MM.1S (cell line): ENCODE data around the gene PROSER3.

Experiments
- DNase-seq: peaks from one replicate; pipeline ENCODE4 v3.0.0-alpha.2; 2015
- H2AFZ ChIP-seq: fragments of 300-600 bp; sonication (generic); 2 replicates; pipeline ENCODE4 v1.6.0; 2016; ENCODE audit warnings: antibody characterized with exemption, low read length
- H3F3A ChIP-seq: fragments of 300-600 bp; sonication (generic); 2 replicates; pipeline ENCODE4 v1.6.1; 2016; ENCODE audit warnings: mild to moderate bottlenecking, antibody characterized with exemption, low read length, moderate library complexity, mixed read lengths; ENCODE audit not compliant: insufficient read depth
- H3K27ac ChIP-seq: fragments of 300-600 bp; sonication (generic); 2 replicates; pipeline ENCODE4 v1.5.1; 2016; ENCODE audit warnings: mild to moderate bottlenecking, low read length
- H3K27me3 ChIP-seq: fragments of 300-600 bp; sonication (generic); replicated peaks from 2 replicates; pipeline ENCODE4 v1.6.0; 2016; ENCODE audit warnings: low read length; ENCODE audit not compliant: insufficient read depth
- H3K36me3 ChIP-seq: fragments of 300-600 bp; sonication (generic); replicated peaks from 2 replicates; pipeline ENCODE4 v1.6.1; 2016; ENCODE audit warnings: mild to moderate bottlenecking, low read length, mixed read lengths; ENCODE audit not compliant: insufficient read depth
- H3K4me1 ChIP-seq: fragments of 300-600 bp; sonication (generic); 2 replicates; pipeline ENCODE4 v1.6.1; 2016; ENCODE audit warnings: low read length, mixed read lengths
- H3K4me2 ChIP-seq: fragments of 300-600 bp; sonication (generic); 2 replicates; pipeline ENCODE4 v1.6.0; 2016; ENCODE audit warnings: low read depth, low read length
- H3K4me3 ChIP-seq: fragments of 300-600 bp; sonication (generic); 2 replicates; pipeline ENCODE4 v1.5.1; 2016; ENCODE audit warnings: low read length, mixed read lengths
- H3K79me2 ChIP-seq: fragments of 300-600 bp; sonication (generic); 2 replicates; pipeline ENCODE4 v1.6.1; 2016; ENCODE audit warnings: mixed run types, low read length, mixed read lengths
- H3K9ac ChIP-seq: fragments of 300-600 bp; sonication (generic); 2 replicates; pipeline ENCODE4 v1.6.1; 2016; ENCODE audit warnings: low read length, mixed read lengths
- H3K9me2 ChIP-seq: fragments of 300-600 bp; sonication (generic); replicated peaks from 2 replicates; pipeline ENCODE4 v1.6.1; 2016; ENCODE audit warnings: mild to moderate bottlenecking, low read length, mixed read lengths; ENCODE audit not compliant: insufficient read depth
- H3K9me3 ChIP-seq: fragments of 300-600 bp; sonication (generic); replicated peaks from 2 replicates; pipeline ENCODE4 v1.6.1; 2016; ENCODE audit warnings: mild to moderate bottlenecking, low read length, mixed read lengths; ENCODE audit not compliant: insufficient read depth
- H4K20me1 ChIP-seq: fragments of 300-600 bp; sonication (generic); 2 replicates; pipeline ENCODE4 v1.6.1; 2016; ENCODE audit warnings: mild to moderate bottlenecking, low read length, moderate library complexity, mixed read lengths; ENCODE audit not compliant: insufficient read depth
- EZH2 ChIP-seq: fragments of 300-600 bp; sonication (generic); optimal IDR thresholded peaks from 2 replicates; pipeline ENCODE3; 2017; ENCODE audit warnings: low read depth, mild to moderate bottlenecking, antibody characterized with exemption, low read length, mixed read lengths
- EZH2phosphoT487 ChIP-seq: fragments of 300-600 bp; sonication (generic); IDR thresholded peaks from 2 replicates; pipeline ENCODE4 v1.6.1; 2018; ENCODE audit warnings: antibody characterized with exemption, low read length
- TF ChIP-seq, protein P1 (sequence below): fragments of 300-600 bp; sonication (generic); IDR thresholded peaks from 2 replicates; pipeline ENCODE4 v1.5.1; 2016; ENCODE audit warnings: antibody characterized with exemption, low read length, mixed read lengths

The PROSER3 gene

GRCh38 chr19:35731779-35732405, 26.1 kb upstream of the PROSER3 start:
- Histone ChIP-seq H2AFZ (no peak overlapping the region), H3K9ac (no peak overlapping the region), H3K36me3 (peaks cover 5% of the 10 kb centered on the region; the same call in 1 of the 2 replicates), H3K79me2 (no peaks in the 10 kb centered on the region), H3F3A (no peaks in the 10 kb centered on the region), H3K4me1 (no peaks in the 10 kb centered on the region), H3K9me3 (no peaks in the 10 kb centered on the region), H3K4me3 (no peak overlapping the region), H3K27me3 (no peaks in the 10 kb centered on the region), H4K20me1 (no peaks in the 10 kb centered on the region), H3K9me2 (no peaks in the 10 kb centered on the region), H3K4me2 (no peak overlapping the region), H3K27ac (no peak overlapping the region)
- no peak for TF ChIP-seq EZH2phosphoT487
- no peak for TF ChIP-seq EZH2
- TF ChIP-seq, protein P1, sequence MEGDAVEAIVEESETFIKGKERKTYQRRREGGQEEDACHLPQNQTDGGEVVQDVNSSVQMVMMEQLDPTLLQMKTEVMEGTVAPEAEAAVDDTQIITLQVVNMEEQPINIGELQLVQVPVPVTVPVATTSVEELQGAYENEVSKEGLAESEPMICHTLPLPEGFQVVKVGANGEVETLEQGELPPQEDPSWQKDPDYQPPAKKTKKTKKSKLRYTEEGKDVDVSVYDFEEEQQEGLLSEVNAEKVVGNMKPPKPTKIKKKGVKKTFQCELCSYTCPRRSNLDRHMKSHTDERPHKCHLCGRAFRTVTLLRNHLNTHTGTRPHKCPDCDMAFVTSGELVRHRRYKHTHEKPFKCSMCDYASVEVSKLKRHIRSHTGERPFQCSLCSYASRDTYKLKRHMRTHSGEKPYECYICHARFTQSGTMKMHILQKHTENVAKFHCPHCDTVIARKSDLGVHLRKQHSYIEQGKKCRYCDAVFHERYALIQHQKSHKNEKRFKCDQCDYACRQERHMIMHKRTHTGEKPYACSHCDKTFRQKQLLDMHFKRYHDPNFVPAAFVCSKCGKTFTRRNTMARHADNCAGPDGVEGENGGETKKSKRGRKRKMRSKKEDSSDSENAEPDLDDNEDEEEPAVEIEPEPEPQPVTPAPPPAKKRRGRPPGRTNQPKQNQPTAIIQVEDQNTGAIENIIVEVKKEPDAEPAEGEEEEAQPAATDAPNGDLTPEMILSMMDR = no peak
- DNase-seq = peak; percentile 0

GRCh38 chr19:35732540-35733179, 25.3 kb upstream of the PROSER3 start:
- Histone ChIP-seq H3K9me2 (no peaks in the 10 kb centered on the region), H3K9me3 (no peaks in the 10 kb centered on the region), H3K27ac (no peak overlapping the region), H3K4me2 (no peak overlapping the region), H3K9ac (no peak overlapping the region), H3K4me3 (no peak overlapping the region), H3K4me1 (no peaks in the 10 kb centered on the region), H3K79me2 (no peaks in the 10 kb centered on the region), H3K27me3 (no peaks in the 10 kb centered on the region), H4K20me1 (no peaks in the 10 kb centered on the region), H3F3A (no peaks in the 10 kb centered on the region), H3K36me3 (0 out of 2 replicates have a peak, but pooled peaks cover 5% of the 10 kb centered on the region), H2AFZ (no peak overlapping the region)
- no peak for TF ChIP-seq EZH2phosphoT487
- TF ChIP-seq EZH2 = no peak
- TF ChIP-seq, protein P1 = no peak
- DNase-seq = peak; percentile 2

DNA sequence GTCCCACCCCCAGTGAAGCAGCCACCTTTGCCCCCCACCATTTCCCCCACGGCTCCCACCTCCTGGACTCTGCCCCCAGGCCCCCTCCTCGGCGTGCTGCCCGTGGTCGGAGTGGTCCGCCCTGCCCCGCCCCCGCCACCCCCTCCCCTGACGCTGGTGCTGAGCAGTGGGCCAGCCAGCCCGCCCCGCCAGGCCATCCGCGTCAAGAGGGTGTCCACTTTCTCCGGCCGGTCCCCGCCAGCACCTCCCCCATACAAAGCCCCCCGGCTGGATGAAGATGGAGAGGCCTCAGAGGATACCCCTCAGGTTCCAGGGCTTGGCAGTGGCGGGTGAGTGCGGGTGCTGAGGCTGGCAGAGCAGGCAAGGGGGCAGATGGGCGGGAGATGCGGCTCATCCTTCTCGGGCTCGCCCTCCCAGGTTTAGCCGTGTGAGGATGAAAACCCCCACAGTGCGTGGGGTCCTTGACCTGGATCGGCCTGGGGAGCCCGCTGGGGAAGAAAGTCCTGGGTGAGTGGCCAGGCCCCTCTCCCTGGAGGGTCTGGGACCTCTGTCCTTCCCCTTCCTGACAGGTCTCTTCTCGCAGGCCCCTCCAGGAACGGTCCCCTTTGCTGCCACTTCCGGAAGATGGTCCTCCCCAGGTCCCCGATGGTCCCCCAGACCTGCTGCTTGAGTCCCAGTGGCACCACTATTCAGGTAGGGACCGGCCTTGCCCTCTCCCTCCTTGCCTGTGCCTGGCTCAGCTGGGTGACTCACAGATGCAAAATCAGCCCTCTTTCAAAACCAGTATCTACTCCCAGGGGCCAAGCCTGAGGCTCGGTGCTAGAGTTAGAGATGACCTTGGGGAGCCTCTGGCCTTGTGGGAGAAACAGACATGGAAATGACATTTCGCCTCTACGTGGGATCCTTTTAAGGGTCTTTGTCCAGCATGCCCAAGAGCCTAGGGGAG, 24.5 kb upstream of the PROSER3 start:
- Histone ChIP-seq H3K4me2 (no peak overlapping the region), H3F3A (no peaks in the 10 kb centered on the region), H3K36me3 (0 out of 2 replicates have a peak, but pooled peaks cover 5% of the 10 kb centered on the region), H3K9me3 (no peaks in the 10 kb centered on the region), H4K20me1 (no peaks in the 10 kb centered on the region), H3K27ac (no peak overlapping the region), H3K9ac (no peak overlapping the region), H3K4me3 (no peak overlapping the region), H3K9me2 (no peaks in the 10 kb centered on the region), H3K79me2 (no peaks in the 10 kb centered on the region), H3K4me1 (no peaks in the 10 kb centered on the region), H3K27me3 (no peaks in the 10 kb centered on the region), H2AFZ (no peak overlapping the region)
- DNase-seq = peak; percentile 3
- TF ChIP-seq EZH2 = no peak
- TF ChIP-seq, protein P1 = no peak
- no peak for TF ChIP-seq EZH2phosphoT487
